ENCODE measurements around the gene LSM10. TPM values are rescaled to one million over a fixed set of nuclear protein-coding genes. Genes with fewer than 3 reads are reported as not detected.

LSM10 gene
- total and polyA plus RNA-seq, 9 of the 15 experiments (the other 6 are each of a cell fraction or from before 2014, with no cell fraction given), result 13.2 to 146 (median 68.9) TPM

- TF ChIP-seq ZNF407 (IDR thresholded peaks at IDR 0.05; ENCODE audit: low read depth) (no peak), ZBTB12 (CRISPR knock-in tag; IDR thresholded peaks at IDR 0.05) (peak; percentile 50), MLX (CRISPR knock-in tag; conservative IDR thresholded peaks at IDR 0.05) (no peak; a peak in 1 of 4 replicates), BCOR (IDR thresholded peaks at IDR 0.05) (peak; percentile 97)
These were observed 11.2 kb downstream of the LSM10 start (continued) for GRCh38 chr1:36386265-36387140.

All from K562 (cell line).